Measurements from ENCODE around the gene WASHC2A.
A peak's percentile ranks its signal among the peaks of the same experiment; 100 is the strongest.
"Not testable (repeated sequence)": the region's sequence is repeated elsewhere in the genome, so short reads cannot be mapped to it uniquely, and the experiment has no call there.

Gene WASHC2A

GRCh38 chr10:50067546-50068351 lies at the start of gene WASHC2A:
WASHC2A (plus strand) TSS chr10:50067954; CDS start chr10:50068006, 52 bp downstream.
- peak within 1 kb of the TSS; percentile 55 for H3K4me3 ChIP-seq (ENCODE audit: low read depth, low read length)
- DNase-seq (ENCODE audit: low read depth, low spot score) = peak; percentile 33
- in situ Hi-C loops (cut with HindIII; ENCODE audit: low sequenced_read_pairs) = not testable (repeated sequence)

- in situ Hi-C loops (cut with HindIII; ENCODE audit: low sequenced_read_pairs); DNase-seq (ENCODE audit: low read depth, low spot score); H3K4me3 ChIP-seq (ENCODE audit: low read depth, low read length): not testable (repeated sequence)
Measured at GRCh38 chr10:50019279-50019678, 48.5 kb upstream of the WASHC2A start.

- in situ Hi-C loops (cut with HindIII; ENCODE audit: low sequenced_read_pairs); DNase-seq (ENCODE audit: low read depth, low spot score); H3K4me3 ChIP-seq (ENCODE audit: low read depth, low read length): not testable (repeated sequence)
Measured at GRCh38 chr10:50020451-50021024, 47.2 kb upstream of the WASHC2A start.

GRCh38 chr10:50021646-50022045 lies 46.1 kb upstream of the WASHC2A start:
- no peak overlapping the region for H3K4me3 ChIP-seq (ENCODE audit: low read depth, low read length)
- in situ Hi-C loops (cut with HindIII; ENCODE audit: low sequenced_read_pairs) = no loop called here
- DNase-seq (ENCODE audit: low read depth, low spot score) = no peak
- no peak for TF ChIP-seq CTCF (IDR thresholded peaks at IDR 0.05; ENCODE audit: low read depth, low read length)

- in situ Hi-C loops (cut with HindIII; ENCODE audit: low sequenced_read_pairs); DNase-seq (ENCODE audit: low read depth, low spot score); H3K4me3 ChIP-seq (ENCODE audit: low read depth, low read length): not testable (repeated sequence)
Measured at GRCh38 chr10:50024716-50025383, 42.9 kb upstream of the WASHC2A start.

- in situ Hi-C loops (cut with HindIII; ENCODE audit: low sequenced_read_pairs) = no loop called here
- H3K4me3 ChIP-seq (ENCODE audit: low read depth, low read length) = no peak overlapping the region
- DNase-seq (ENCODE audit: low read depth, low spot score) = no peak
- no peak for TF ChIP-seq CTCF (IDR thresholded peaks at IDR 0.05; ENCODE audit: low read depth, low read length)
Measured at GRCh38 chr10:50025627-50026026, 42.1 kb upstream of the WASHC2A start.

- H3K4me3 ChIP-seq (ENCODE audit: low read depth, low read length) = no peak overlapping the region
- no peak for DNase-seq (ENCODE audit: low read depth, low spot score)
- no peak for TF ChIP-seq CTCF (IDR thresholded peaks at IDR 0.05; ENCODE audit: low read depth, low read length)
- in situ Hi-C loops (cut with HindIII; ENCODE audit: low sequenced_read_pairs) = no loop called here
Measured at GRCh38 chr10:50027195-50027594, 40.6 kb upstream of the WASHC2A start.

- in situ Hi-C loops (cut with HindIII; ENCODE audit: low sequenced_read_pairs) = no loop called here
- no peak for TF ChIP-seq CTCF (IDR thresholded peaks at IDR 0.05; ENCODE audit: low read depth, low read length)
- no peak overlapping the region for H3K4me3 ChIP-seq (ENCODE audit: low read depth, low read length)
- peak; percentile 56 for DNase-seq (ENCODE audit: low read depth, low spot score)
Measured at GRCh38 chr10:50033481-50033880, 34.3 kb upstream of the WASHC2A start.

GRCh38 chr10:50035337-50035736 lies 32.4 kb upstream of the WASHC2A start:
- H3K4me3 ChIP-seq (ENCODE audit: low read depth, low read length); in situ Hi-C loops (cut with HindIII; ENCODE audit: low sequenced_read_pairs): not testable (repeated sequence)
- DNase-seq (ENCODE audit: low read depth, low spot score) = peak; percentile 11

All from astrocyte of the spinal cord (primary cell).